Measurements from ENCODE around the gene PLEK.

PLEK gene

GRCh38 chr2:68441179-68441993 is 76.3 kb downstream of the PLEK start (continued):
- TF ChIP-seq CTCF (tag by site-specific recombination; IDR thresholded peaks at IDR 0.05), result peak; percentile 85
- no peak for TF ChIP-seq ZBTB6 (tag by site-specific recombination; IDR thresholded peaks at IDR 0.05)
- TF ChIP-seq ZNF629 (tag by site-specific recombination; IDR thresholded peaks at IDR 0.05), result no peak
- no peak for TF ChIP-seq ZNF148 (tag by site-specific recombination; IDR thresholded peaks at IDR 0.05; ENCODE audit: borderline replicate concordance)
- no peak for TF ChIP-seq ZNF239 (tag by site-specific recombination; IDR thresholded peaks at IDR 0.05)

GRCh38 chr2:68441994-68442322 is 76.9 kb downstream of the PLEK start:
- Histone ChIP-seq H3K27ac (ENCODE audit: extremely low read depth, low read depth, low read length) (no peak overlapping the region), H3K4me1 (ENCODE audit: control insufficient read depth, insufficient read depth, low read length) (peaks cover 2% of the 10 kb centered on the region; the same call in 1 of the 2 replicates), H3K36me3 (ENCODE audit: control insufficient read depth in 2 of 2, insufficient read depth in 1 of 2, low read length in 2 of 2) (no peaks in the 10 kb centered on the region), H3K4me3 (ENCODE audit: low read depth, low read length) (no peak overlapping the region), H3K9me3 (ENCODE audit: control insufficient read depth, insufficient read depth, low read depth, low read length) (no peaks in the 10 kb centered on the region)
- TF ChIP-seq ZNF174 (tag by site-specific recombination; IDR thresholded peaks at IDR 0.05), result no peak
- TF ChIP-seq PRDM1 (tag by site-specific recombination; IDR thresholded peaks at IDR 0.05), result no peak
- TF ChIP-seq ZNF792 (tag by site-specific recombination; IDR thresholded peaks at IDR 0.05), result no peak
- TF ChIP-seq ZNF24 (tag by site-specific recombination; IDR thresholded peaks at IDR 0.05), result no peak
- no peak for TF ChIP-seq SETDB1 (IDR thresholded peaks at IDR 0.05; ENCODE audit: insufficient read length, low read length)
- TF ChIP-seq GLI4 (tag by site-specific recombination; IDR thresholded peaks at IDR 0.05), result no peak
- no peak for TF ChIP-seq KLF16 (tag by site-specific recombination; IDR thresholded peaks at IDR 0.05)
- no peak for TF ChIP-seq HOXD13 (CRISPR knock-in tag; IDR thresholded peaks at IDR 0.05; ENCODE audit: borderline replicate concordance)
- no peak for TF ChIP-seq ZNF184 (tag by site-specific recombination; IDR thresholded peaks at IDR 0.05)
- no peak for TF ChIP-seq ZSCAN23 (tag by site-specific recombination; IDR thresholded peaks at IDR 0.05)
- no peak for TF ChIP-seq ZNF423 (tag by site-specific recombination; IDR thresholded peaks at IDR 0.05)
- TF ChIP-seq ZBTB17 (tag by site-specific recombination; IDR thresholded peaks at IDR 0.05), result no peak
- no peak for TF ChIP-seq ZNF169 (tag by site-specific recombination; IDR thresholded peaks at IDR 0.05)
- no peak for TF ChIP-seq ZNF639 (tag by site-specific recombination; IDR thresholded peaks at IDR 0.05)
- TF ChIP-seq ZNF521 (tag by site-specific recombination; IDR thresholded peaks at IDR 0.05), result no peak
- no peak for TF ChIP-seq BCL6B (tag by site-specific recombination; IDR thresholded peaks at IDR 0.05)
- TF ChIP-seq ZNF398 (tag by site-specific recombination; IDR thresholded peaks at IDR 0.05), result no peak
- TF ChIP-seq MZF1 (tag by site-specific recombination; IDR thresholded peaks at IDR 0.05; ENCODE audit: borderline replicate concordance), result no peak
- CTCF ChIA-PET, result interaction anchor here (0.6 to 4.0 kb wide), 39 partner anchors 10 to 516 kb away, joined by 3 to 30 read pairs (median 3); partner anchors contain the start of gene PLEK
- POLR2A ChIA-PET, result interaction anchor here (1.6 kb wide), 1 partner anchor 25 kb away, joined by 3 read pairs; the partner anchor contains the start of genes APLF and FBXO48

Measured in HEK293 (cell line).